Fibroblast of pulmonary artery (primary cell): Measurements from ENCODE around the gene CAMTA1.

Experiments
- DNase-seq: peaks from one replicate; pipeline ENCODE4 v3.0.0-alpha.2; 2010; ENCODE audit warnings: low read depth
- H3K4me3 ChIP-seq: replicated peaks from 2 replicates; pipeline ENCODE4 v1.5.1; 2011; ENCODE audit warnings: low read depth, mild to moderate bottlenecking, control low read depth, low read length, moderate library complexity
- CTCF ChIP-seq: IDR thresholded peaks from 2 replicates; pipeline ENCODE4 v1.5.1; 2011; ENCODE audit warnings: mild to moderate bottlenecking, control low read depth, low read length, inconsistent platforms; ENCODE audit errors: missing control alignments

Gene CAMTA1

DNA sequence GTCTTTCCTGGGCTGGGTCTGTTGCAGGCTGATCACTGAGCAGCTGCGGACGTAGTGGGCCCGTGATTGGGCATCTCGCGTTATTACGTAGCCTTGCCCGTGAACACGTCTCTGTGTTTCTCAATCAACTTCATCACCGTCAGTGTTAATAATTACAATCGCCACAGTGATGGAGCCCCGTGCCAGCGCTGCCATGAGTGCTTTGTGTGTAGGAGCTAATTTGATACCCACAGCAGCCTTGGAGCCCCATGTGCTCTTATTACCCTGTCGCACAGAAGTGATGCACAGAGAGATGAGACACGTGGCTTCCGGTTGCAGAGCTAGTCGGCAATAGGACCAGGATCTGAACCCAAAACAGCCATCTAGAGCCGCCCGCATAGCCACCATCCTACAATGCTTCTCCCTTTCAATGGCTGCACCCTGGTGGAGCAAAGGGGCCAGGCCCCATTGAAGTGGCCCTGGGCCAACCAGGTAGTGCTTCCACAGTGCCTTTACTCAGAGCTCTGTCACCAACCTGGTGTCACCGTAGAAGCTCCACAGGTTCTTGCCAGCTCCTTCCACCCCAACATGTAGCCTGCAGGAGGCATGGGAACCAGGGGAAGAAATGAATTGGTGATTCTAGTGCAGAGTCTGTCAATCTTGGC is 587.3 kb downstream of the CAMTA1 start:
- no peak for TF ChIP-seq CTCF
- no peak for DNase-seq
- no peak overlapping the region for H3K4me3 ChIP-seq

- DNase-seq, result no peak
- no peak for TF ChIP-seq CTCF
Measured at GRCh38 chr1:7373251-7373650, 588.0 kb downstream of the CAMTA1 start.

GRCh38 chr1:7373876-7374562 is 588.8 kb downstream of the CAMTA1 start:
- no peak for DNase-seq
- no peak overlapping the region for H3K4me3 ChIP-seq

More at GRCh38 chr1:7373251-7373650, 588.0 kb downstream of the CAMTA1 start:
- H3K4me3 ChIP-seq, result no peak overlapping the region

DNA sequence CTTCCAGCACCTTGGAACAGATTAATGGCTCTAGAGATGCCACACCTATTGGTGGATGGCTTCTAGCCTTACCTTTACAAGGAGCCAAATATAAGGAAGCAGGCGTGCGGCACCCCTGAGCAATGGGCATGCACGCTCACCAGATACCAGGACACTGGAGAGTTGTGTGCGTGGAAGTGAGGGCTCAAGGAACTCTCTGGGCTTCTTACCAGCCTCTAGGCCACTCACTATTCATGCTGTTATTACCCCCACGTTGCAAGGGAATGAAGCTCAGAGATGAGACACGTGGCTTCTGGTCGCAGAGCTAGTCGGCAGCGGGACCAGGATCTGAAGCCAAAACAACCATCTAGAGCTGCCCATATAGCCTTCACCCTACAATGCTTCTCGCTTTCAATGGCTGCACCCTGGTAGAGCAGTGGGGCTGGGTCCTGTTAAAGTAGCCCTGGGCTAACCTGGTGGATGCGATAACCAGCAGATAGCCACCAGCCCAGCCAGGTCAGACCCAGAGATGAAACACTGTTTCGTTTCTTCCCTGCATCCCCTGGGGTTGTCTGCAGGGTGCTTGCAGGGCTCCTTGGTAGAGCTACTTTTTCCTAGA is 589.4 kb downstream of the CAMTA1 start:
- TF ChIP-seq CTCF, result no peak
- no peak overlapping the region for H3K4me3 ChIP-seq
- DNase-seq, result no peak

More at GRCh38 chr1:7373876-7374562, 588.8 kb downstream of the CAMTA1 start:
- no peak for TF ChIP-seq CTCF

GRCh38 chr1:7375329-7375728 is 590.1 kb downstream of the CAMTA1 start:
- DNase-seq, result no peak
- no peak overlapping the region for H3K4me3 ChIP-seq
- no peak for TF ChIP-seq CTCF

GRCh38 chr1:7375781-7376660 is 590.8 kb downstream of the CAMTA1 start:
- H3K4me3 ChIP-seq, result no peak overlapping the region
- DNase-seq, result no peak
- no peak for TF ChIP-seq CTCF
